ENCODE results near the gene UTP11.

Gene UTP11

GRCh38 chr1:38000529-38001455, 11.7 kb upstream of the UTP11 start:
- in situ Hi-C loops (cut with MboI; ENCODE audit: low sequenced_read_pairs), result loop anchor here (25.0 kb wide), 1 partner anchor 837 kb away; no protein-coding TSS in a partner anchor

- in situ Hi-C loops (cut with MboI; ENCODE audit: low sequenced_read_pairs), result loop anchor here (25.0 kb wide), 1 partner anchor 834 kb away; no protein-coding TSS in a partner anchor
These were observed 9.0 kb upstream of the UTP11 start for GRCh38 chr1:38003261-38004250.

GRCh38 chr1:38004284-38005108, 8.0 kb upstream of the UTP11 start:
- in situ Hi-C loops (cut with MboI; ENCODE audit: low sequenced_read_pairs), result loop anchor here (25.0 kb wide), 1 partner anchor 833 kb away; no protein-coding TSS in a partner anchor

- in situ Hi-C loops (cut with MboI; ENCODE audit: low sequenced_read_pairs), result loop anchor here (25.0 kb wide), 1 partner anchor 832 kb away; no protein-coding TSS in a partner anchor
These were observed 7.1 kb upstream of the UTP11 start, which contains the start of gene FHL3 for GRCh38 chr1:38005195-38006007. TSS of gene FHL3 (minus strand) at chr1:38005514. CDS start at chr1:37999412, 6,102 bp downstream.

GRCh38 chr1:38006008-38006828, 6.3 kb upstream of the UTP11 start:
- in situ Hi-C loops (cut with MboI; ENCODE audit: low sequenced_read_pairs), result loop anchor here (25.0 kb wide), 1 partner anchor 831 kb away; no protein-coding TSS in a partner anchor

- in situ Hi-C loops (cut with MboI; ENCODE audit: low sequenced_read_pairs), result loop anchor here (25.0 kb wide), 1 partner anchor 828 kb away; no protein-coding TSS in a partner anchor
These were observed 3.3 kb upstream of the UTP11 start for GRCh38 chr1:38009088-38009840.

- in situ Hi-C loops (cut with MboI; ENCODE audit: low sequenced_read_pairs), result loop anchor here (25.0 kb wide), 1 partner anchor 827 kb away; no protein-coding TSS in a partner anchor
These were observed 2.7 kb upstream of the UTP11 start for GRCh38 chr1:38009841-38010180.

- in situ Hi-C loops (cut with MboI; ENCODE audit: low sequenced_read_pairs), result loop anchor here (25.0 kb wide), 1 partner anchor 824 kb away; no protein-coding TSS in a partner anchor
These were observed 691 bp downstream of the UTP11 start for GRCh38 chr1:38013227-38013622.

- in situ Hi-C loops (cut with MboI; ENCODE audit: low sequenced_read_pairs), result loop anchor here (25.0 kb wide), 1 partner anchor 823 kb away; no protein-coding TSS in a partner anchor
These were observed 1.6 kb downstream of the UTP11 start for GRCh38 chr1:38014171-38014570.

GRCh38 chr1:38014724-38015424, 2.3 kb downstream of the UTP11 start:
- in situ Hi-C loops (cut with MboI; ENCODE audit: low sequenced_read_pairs), result loop anchor here (25.0 kb wide), 1 partner anchor 822 kb away; no protein-coding TSS in a partner anchor

GRCh38 chr1:38015978-38016725, 3.6 kb downstream of the UTP11 start:
- in situ Hi-C loops (cut with MboI; ENCODE audit: low sequenced_read_pairs), result loop anchor here (25.0 kb wide), 1 partner anchor 821 kb away; no protein-coding TSS in a partner anchor

GRCh38 chr1:38018864-38019343, 6.4 kb downstream of the UTP11 start:
- in situ Hi-C loops (cut with MboI; ENCODE audit: low sequenced_read_pairs), result loop anchor here (25.0 kb wide), 1 partner anchor 818 kb away; no protein-coding TSS in a partner anchor

GRCh38 chr1:38020396-38020795, 7.9 kb downstream of the UTP11 start:
- in situ Hi-C loops (cut with MboI; ENCODE audit: low sequenced_read_pairs), result loop anchor here (25.0 kb wide), 1 partner anchor 817 kb away; no protein-coding TSS in a partner anchor

- in situ Hi-C loops (cut with MboI; ENCODE audit: low sequenced_read_pairs), result loop anchor here (25.0 kb wide), 1 partner anchor 815 kb away; no protein-coding TSS in a partner anchor
These were observed 9.4 kb downstream of the UTP11 start for GRCh38 chr1:38021969-38022368.

GRCh38 chr1:38022810-38023209, 10.3 kb downstream of the UTP11 start:
- in situ Hi-C loops (cut with MboI; ENCODE audit: low sequenced_read_pairs), result loop anchor here (25.0 kb wide), 1 partner anchor 814 kb away; no protein-coding TSS in a partner anchor
